ENCODE results near the gene RNF144A.

DNA sequence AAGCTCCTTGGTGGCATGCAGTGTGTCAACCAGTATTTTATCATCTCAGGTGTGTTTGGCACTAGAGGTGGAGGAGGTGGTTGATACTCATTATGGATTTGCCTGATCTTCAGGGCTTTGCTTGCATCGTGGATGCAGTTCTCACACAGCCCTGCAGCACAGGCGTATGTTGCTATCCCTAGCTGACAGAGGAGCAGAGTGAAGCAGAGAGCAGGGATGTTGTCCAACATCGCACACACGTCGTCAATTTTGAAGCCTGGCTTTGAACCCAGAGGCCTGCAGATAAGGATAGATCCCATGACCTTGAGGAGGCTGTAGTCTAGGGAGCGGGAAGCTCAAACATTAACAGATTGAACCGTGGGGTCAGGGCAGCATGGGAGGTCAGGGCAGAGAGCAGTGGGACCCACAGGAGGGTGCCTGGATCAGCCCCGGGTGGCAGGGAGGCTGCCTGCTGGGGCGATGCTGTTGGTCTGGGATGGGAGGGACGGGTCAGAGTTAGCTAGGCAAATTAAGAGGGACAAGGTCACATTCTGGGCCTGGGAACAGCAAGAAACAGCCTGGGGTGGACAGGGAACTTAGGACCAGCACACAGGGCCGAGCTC, 4.2 kb downstream of the RNF144A start:
- TF ChIP-seq, protein P1, sequence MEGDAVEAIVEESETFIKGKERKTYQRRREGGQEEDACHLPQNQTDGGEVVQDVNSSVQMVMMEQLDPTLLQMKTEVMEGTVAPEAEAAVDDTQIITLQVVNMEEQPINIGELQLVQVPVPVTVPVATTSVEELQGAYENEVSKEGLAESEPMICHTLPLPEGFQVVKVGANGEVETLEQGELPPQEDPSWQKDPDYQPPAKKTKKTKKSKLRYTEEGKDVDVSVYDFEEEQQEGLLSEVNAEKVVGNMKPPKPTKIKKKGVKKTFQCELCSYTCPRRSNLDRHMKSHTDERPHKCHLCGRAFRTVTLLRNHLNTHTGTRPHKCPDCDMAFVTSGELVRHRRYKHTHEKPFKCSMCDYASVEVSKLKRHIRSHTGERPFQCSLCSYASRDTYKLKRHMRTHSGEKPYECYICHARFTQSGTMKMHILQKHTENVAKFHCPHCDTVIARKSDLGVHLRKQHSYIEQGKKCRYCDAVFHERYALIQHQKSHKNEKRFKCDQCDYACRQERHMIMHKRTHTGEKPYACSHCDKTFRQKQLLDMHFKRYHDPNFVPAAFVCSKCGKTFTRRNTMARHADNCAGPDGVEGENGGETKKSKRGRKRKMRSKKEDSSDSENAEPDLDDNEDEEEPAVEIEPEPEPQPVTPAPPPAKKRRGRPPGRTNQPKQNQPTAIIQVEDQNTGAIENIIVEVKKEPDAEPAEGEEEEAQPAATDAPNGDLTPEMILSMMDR (IDR thresholded peaks at IDR 0.05), result no peak
- TF ChIP-seq POLR2A (IDR thresholded peaks at IDR 0.05) (no peak), POLR2AphosphoS5 (IDR thresholded peaks at IDR 0.05) (no peak)

Data from stomach (tissue), 4 donors.